ENCODE measurements around the gene RBM11.

GRCh38 chr21:14244911-14245310 is 29.0 kb downstream of the RBM11 start:
- TF ChIP-seq CTCF (IDR thresholded peaks at IDR 0.05), result no peak
- TF ChIP-seq POLR2AphosphoS5 (IDR thresholded peaks at IDR 0.05), result no peak

Data from stomach (tissue), 4 donors.